Fibroblast of skin of left biceps (primary cell): ENCODE data around the gene PTBP1.
"Not testable (repeated sequence)": the region's sequence is repeated elsewhere in the genome, so short reads cannot be mapped to it uniquely, and the experiment has no call there.

ENCODE experiments used
- DNase-seq, 2 experiments: peaks; one replicate each; pipeline ENCODE4 v3.0.0-alpha.2; 2013; ENCODE audit warnings: low read depth in 2 of 2

Gene PTBP1

DNA sequence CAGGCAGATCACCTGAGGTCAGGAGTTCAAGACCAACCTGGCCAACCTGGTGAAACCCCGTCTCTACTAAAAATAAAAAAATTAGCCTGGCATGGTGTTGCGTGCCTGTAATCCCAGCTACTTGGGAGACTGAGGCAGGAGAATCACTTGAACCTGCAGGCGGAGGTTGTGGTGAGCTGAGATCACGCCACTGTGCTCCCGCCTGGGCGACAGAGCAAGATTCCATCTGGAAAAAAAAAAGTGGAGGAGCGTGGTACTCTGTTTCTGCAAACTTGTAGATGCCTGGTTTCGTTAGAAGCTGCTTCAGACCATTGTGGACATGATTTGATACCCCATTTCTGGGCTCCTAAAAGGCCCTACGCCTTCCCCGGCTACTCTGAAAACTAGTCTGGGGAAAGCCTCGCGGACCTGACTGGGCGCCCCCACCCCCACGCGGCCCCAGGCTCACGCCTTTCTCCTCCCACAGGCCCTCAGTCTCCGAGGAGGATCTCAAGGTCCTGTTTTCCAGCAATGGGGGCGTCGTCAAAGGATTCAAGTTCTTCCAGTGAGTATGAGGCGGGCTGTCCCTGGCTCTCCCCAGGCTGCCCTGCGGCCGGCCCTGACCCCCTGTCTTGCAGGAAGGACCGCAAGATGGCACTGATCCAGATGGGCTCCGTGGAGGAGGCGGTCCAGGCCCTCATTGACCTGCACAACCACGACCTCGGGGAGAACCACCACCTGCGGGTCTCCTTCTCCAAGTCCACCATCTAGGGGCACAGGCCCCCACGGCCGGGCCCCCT, 13.0 kb downstream of the PTBP1 start:
- DNase-seq: no peak

DNA sequence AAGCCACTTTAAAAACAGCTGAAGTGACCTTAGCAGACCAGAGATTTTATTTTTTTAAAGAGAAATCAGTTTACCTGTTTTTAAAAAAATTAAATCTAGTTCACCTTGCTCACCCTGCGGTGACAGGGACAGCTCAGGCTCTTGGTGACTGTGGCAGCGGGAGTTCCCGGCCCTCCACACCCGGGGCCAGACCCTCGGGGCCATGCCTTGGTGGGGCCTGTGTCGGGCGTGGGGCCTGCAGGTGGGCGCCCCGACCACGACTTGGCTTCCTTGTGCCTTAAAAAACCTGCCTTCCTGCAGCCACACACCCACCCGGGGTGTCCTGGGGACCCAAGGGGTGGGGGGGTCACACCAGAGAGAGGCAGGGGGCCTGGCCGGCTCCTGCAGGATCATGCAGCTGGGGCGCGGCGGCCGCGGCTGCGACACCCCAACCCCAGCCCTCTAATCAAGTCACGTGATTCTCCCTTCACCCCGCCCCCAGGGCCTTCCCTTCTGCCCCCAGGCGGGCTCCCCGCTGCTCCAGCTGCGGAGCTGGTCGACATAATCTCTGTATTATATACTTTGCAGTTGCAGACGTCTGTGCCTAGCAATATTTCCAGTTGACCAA, 13.7 kb downstream of the PTBP1 start:
- no peak for DNase-seq

- DNase-seq: no peak
Observed at GRCh38 chr19:811506-812048, 14.3 kb downstream of the PTBP1 start.

DNA sequence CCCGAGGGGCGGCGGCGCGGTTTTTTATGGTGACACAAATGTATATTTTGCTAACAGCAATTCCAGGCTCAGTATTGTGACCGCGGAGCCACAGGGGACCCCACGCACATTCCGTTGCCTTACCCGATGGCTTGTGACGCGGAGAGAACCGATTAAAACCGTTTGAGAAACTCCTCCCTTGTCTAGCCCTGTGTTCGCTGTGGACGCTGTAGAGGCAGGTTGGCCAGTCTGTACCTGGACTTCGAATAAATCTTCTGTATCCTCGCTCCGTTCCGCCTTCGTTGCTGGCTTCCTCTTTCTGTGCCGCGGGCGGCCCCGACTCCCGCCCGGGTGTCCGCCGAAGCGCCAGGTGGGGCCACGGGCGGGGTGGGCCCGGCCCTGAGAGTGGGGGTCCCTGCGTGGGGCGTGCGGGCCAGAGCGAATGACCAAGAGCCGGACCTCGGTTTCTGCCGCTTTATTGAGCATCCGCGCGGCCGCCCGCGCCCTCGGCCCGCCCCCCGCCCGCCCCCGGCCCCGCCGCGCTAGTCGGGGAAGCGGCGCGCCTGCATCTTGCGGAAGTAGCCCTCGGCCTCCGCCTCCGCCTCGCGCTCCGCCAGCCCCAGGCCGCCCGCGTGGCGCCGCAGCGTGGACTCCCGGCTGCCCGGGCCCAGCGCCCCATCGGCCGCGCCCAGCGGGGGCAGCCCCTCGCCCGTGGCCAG, 14.9 kb downstream of the PTBP1 start:
- DNase-seq: no peak

- no peak for DNase-seq
Observed at GRCh38 chr19:812747-813218, 15.5 kb downstream of the PTBP1 start.

GRCh38 chr19:813219-814151, 16.2 kb downstream of the PTBP1 start:
- no peak for DNase-seq

DNA sequence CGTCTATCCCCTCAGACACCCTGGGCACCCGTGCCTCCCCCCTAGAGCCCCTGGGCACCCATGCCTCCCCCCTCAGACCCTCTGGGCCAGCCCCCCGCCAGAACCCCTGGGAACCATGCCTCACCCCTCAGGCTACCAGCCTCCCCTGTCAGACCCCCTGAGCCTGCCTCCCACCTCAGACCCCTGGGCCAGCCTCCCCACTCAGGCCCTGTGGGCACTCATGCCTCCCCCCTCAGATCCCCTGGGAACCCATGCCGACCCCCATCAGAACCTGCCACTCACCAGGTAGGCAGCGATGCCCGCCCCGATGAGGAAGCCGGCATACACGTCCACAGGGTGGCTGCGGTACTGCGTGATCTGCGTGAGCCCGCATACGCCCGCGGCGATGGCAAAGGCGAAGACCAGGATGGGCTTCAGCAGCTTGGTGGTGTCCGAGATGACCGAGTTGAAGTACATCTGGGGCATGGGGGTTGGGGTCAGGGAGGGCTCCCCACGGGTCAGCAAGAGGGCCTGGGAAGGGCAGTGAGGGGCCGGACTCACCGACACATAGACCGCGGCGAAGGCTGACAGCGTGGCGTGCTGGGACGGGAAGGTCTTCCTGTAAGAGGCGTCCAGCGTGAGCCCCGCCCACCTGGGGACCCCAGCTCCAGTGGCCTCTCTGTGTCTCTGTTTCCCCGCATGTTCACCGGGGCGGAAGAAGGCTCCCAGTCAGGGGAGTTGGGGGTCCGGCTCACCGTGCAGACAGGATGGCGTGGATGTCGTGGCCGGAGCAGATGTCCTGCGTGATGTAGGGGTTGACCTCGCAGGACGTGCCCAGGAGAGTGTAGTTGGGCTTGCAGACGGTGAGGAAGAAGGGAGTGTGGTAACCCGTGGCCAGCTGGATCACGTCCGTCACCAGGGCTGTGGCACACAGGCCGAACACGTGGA, 17.2 kb downstream of the PTBP1 start:
- no peak for DNase-seq

GRCh38 chr19:815079-815774, 18.0 kb downstream of the PTBP1 start:
- DNase-seq: no peak

DNA sequence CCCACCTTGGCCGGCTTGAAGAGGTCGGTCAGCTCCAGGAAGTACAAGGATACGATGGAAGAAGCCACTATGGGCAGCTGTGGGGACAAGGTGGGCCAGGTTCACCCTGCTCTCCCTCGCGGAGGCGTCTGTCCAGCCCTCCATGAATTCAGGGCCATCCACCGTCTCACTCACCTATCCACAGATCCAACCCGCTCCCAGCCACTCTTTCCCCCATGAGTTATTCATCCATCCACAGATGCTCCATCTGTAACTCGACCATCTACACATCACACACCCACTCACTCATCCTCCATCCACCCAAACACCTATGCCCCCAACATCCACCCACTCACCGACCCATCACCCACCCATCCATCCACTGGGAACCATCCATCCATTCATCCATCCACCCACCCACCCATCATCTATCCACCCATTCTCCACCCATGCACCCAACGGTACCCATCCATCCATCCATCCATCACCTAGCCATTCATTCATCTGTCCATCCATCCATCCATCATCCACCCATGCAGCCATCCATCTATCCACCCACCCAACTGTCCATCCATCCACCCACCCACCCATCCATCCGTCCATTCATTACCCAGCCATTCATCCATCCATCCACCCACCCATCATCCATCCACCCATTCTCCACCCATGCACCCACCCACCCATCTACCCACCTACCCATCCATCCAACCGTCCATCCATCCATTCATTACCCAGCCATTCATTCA, 18.7 kb downstream of the PTBP1 start:
- DNase-seq: no peak

DNA sequence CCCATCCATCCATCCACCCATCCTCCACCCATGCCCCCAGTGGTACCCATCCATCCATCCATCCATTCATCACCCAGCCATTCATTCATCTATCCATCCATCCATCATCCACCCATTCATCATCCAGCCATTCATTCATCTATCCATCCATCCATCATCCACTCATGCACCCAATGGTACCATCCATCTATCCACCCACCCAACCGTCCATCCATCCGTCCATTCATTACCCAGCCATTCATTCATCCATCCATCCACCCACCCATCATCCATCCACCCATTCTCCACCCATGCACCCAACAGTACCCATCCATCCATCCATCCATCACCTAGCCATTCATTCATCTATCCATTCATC, 19.2 kb downstream of the PTBP1 start:
- no peak for DNase-seq

DNA sequence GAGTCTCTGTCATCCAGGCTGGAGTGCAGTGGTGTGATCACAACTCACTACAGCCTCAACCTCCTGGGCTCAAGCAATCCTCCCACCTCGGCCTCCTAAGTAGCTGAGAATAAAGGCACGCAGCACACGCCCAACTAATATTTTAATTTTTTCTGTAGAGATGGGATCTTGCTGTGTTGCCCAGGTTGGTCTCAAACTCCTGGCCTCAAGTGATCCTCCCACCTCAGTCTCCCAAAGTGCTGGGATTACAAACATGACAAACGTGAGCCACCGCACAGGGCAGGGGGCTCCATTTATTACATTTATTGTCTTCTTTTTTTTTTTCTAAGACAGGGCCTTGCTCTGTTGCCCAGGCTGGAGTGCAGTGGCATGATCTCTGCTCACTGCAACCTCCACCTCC, 23.0 kb downstream of the PTBP1 start:
- not testable (repeated sequence) for DNase-seq

DNA sequence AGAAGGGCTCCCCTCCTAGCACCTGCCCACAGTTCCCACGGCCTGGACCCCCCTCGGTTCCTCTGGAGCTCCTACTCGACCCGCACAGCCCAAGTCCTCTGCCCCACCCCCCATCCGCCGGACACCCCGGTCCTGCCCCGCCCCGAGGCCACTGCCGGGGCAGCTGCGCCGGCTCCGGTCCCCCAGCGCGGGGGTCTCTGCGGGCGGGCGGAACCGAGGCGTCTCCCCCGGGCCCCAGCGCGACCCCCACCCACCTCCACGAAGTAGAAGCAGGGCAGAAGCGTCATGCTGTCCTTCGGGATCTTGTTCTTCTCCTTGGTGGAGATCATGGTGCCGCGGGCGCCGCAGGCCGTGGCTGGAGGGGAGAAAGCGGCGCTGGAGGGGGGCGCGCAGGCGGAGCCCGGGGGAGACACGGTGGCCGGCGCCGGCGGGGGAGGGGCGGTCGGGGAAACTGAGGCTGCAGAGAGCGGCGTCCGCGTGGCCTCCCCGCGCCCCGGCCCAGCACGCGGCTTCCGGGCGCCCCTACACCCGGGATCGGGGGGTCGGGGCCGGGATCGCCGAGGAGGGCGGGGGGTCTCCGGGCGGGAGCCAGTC, 24.1 kb downstream of the PTBP1 start:
- no peak for DNase-seq

- no peak for DNase-seq
Observed at GRCh38 chr19:821825-822503, 24.7 kb downstream of the PTBP1 start, which contains the start of gene PLPPR3. Gene PLPPR3, minus strand, starts transcription at chr19:821955. Its CDS starts 396 bp downstream, at chr19:821559.

- no peak for DNase-seq
Observed at GRCh38 chr19:823565-824121, 26.4 kb downstream of the PTBP1 start.

GRCh38 chr19:824885-825284, 27.6 kb downstream of the PTBP1 start:
- no peak for DNase-seq

DNA sequence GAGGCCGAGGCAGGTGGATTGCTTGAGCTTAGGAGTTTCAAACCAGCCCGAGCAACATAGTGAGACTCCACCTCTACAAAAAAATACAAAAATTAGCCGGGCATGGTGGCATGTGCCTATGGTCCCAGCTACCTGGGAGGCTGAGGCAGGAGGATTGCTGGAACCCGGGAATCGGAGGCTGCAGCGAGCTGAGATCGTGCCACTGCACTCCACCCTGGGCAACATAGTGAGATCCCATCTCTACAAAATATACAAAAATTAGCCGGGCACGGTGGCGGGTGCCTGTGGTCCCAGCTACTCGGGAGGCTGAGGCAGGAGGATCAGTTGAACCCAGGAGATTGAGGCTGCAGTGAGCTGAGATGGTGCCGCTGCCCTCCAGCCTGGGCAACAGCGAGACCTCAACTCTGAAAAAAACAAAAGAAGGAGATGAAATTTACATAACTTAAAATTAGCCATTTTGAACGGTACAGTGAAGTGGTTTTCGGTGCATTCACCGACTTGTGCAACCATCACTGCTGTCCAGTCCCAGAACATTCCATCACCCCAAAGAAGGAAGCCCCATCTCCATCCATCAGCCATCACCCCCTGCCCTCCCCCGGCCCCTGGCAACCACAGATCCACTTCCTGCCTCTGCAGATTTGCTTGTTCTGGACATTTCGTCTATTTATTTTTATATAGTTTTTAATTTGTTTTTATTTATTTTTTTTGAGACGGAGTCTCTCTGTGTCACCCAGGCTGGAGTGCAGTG, 28.8 kb downstream of the PTBP1 start:
- DNase-seq: no peak

- DNase-seq: no peak
Observed at GRCh38 chr19:827314-827709, 30.1 kb downstream of the PTBP1 start.
